K562 (cell line): ENCODE measurements around the gene ZFYVE21. TPM values are rescaled to one million over a fixed set of nuclear protein-coding genes. Genes with fewer than 3 reads are reported as not detected.

Experiments
- ATAC-seq: fragments of 200-7000 bp; cut with Tn5 transposase; 3 replicates; pipeline ENCODE4 v1.9.1; 2020; ENCODE audit warnings: moderate library complexity
- BruUV-seq: library from RNA; stranded (reverse); fragments of 400-500 nt; replicated peaks from 2 replicates; lab custom pipeline; 2021; lab: Mats Ljungman, UMichigan
- CTCF ChIA-PET: fragments of 300-600 bp; formaldehyde crosslinking; extraction: SDS; loops from one replicate; lab custom pipeline; 2021; ENCODE audit warnings: low intra/inter-chr PET ratio; lab: Yijun Ruan, JAX
- POLR2A ChIA-PET: fragments of 300-600, 350-650 bp; sonication (Branson Sonifier 250); formaldehyde crosslinking; extraction: SDS; loops from one replicate; lab custom pipeline; 2021; ENCODE audit warnings: antibody characterized with exemption, inconsistent platforms; lab: Yijun Ruan, JAX
- DNase-seq, 4 experiments: peaks; one replicate each; pipeline versions ENCODE4 v3.0.0 to v3.0.0-alpha.2; 2011 to 2018; ENCODE audit warnings: low spot score in 3 of 4, mixed read lengths in 3 of 4; ENCODE audit errors: extremely low read depth in 1 of 4
- FAIRE-seq: peaks from 2 replicates; lab custom pipeline; 2011; peaks lifted over from hg19 to GRCh38; lab: Jason Lieb, UNC
- H2AFZ ChIP-seq: 2 replicates; pipeline ENCODE4 v1.6.0; 2011; ENCODE audit warnings: low read depth, low read length, control low read depth, inconsistent platforms
- H3K27ac ChIP-seq: fragments of 200-600 bp; 3 replicates; pipeline ENCODE4 v1.8.0; 2011; ENCODE audit warnings: low read depth, mild to moderate bottlenecking, control low read depth, inconsistent platforms, low read length, moderate library complexity, mixed read lengths; ENCODE audit errors: extremely low read depth
- H3K27me3 ChIP-seq, 2 experiments: fragments of 300-600 bp in 1 of 2; 2 replicates in 1 of 2; 3 replicates in 1 of 2; pipeline versions ENCODE4 v1.6.0 to v1.8.0; 2011; ENCODE audit warnings: inconsistent platforms in 2 of 2, low read length in 2 of 2, mild to moderate bottlenecking in 1 of 2, mixed read lengths in 1 of 2, moderate library complexity in 1 of 2; ENCODE audit not compliant: control insufficient read depth in 2 of 2, insufficient read depth in 2 of 2
- H3K36me3 ChIP-seq: fragments of 300-600 bp; 3 replicates; pipeline ENCODE4 v1.8.0; 2011; ENCODE audit warnings: mild to moderate bottlenecking, low read length, inconsistent platforms; ENCODE audit not compliant: control insufficient read depth, insufficient read depth
- H3K4me1 ChIP-seq, 2 experiments: fragments of 200-600 bp in 1 of 2; replicated peaks in 1 of 2; 2 replicates in 1 of 2; 3 replicates in 1 of 2; pipeline versions ENCODE4 v1.5.1 to v1.8.0; 2011; ENCODE audit warnings: inconsistent platforms in 2 of 2, low read length in 2 of 2, mild to moderate bottlenecking in 1 of 2, mixed read lengths in 1 of 2, moderate library complexity in 1 of 2; ENCODE audit not compliant: control insufficient read depth in 2 of 2, insufficient read depth in 2 of 2
- H3K4me2 ChIP-seq: 2 replicates; pipeline ENCODE4 v1.6.1; 2011; ENCODE audit warnings: low read length, control low read depth, inconsistent platforms, mixed read lengths; ENCODE audit not compliant: insufficient read depth
- H3K4me3 ChIP-seq: fragments of 200-600 bp; sonication (generic), shearing (Covaris generic); 2 replicates; pipeline ENCODE4 v1.5.1; 2016; ENCODE audit warnings: control low read depth, inconsistent platforms
- H3K79me2 ChIP-seq: fragments of 200-600 bp; 3 replicates; pipeline ENCODE4 v1.8.0; 2011; ENCODE audit warnings: low read length, inconsistent platforms; ENCODE audit not compliant: control insufficient read depth, insufficient read depth
- H3K9ac ChIP-seq, 2 experiments: 2 replicates each; pipeline versions ENCODE4 v1.6.0 to v1.6.1; 2011; ENCODE audit warnings: low read depth in 2 of 2, low read length in 2 of 2, control low read depth in 1 of 2, inconsistent platforms in 1 of 2, mild to moderate bottlenecking in 1 of 2, mixed read lengths in 1 of 2; ENCODE audit not compliant: insufficient read depth in 1 of 2
- H3K9me1 ChIP-seq: one replicate; pipeline ENCODE4 v1.6.0; 2011; ENCODE audit warnings: inconsistent platforms, mild to moderate bottlenecking, low read length, moderate library complexity; ENCODE audit not compliant: control insufficient read depth, insufficient read depth
- H3K9me3 ChIP-seq: replicated peaks from 2 replicates; pipeline ENCODE4 v1.5.1; 2011; ENCODE audit warnings: low read depth, low read length, inconsistent platforms; ENCODE audit not compliant: control insufficient read depth, insufficient read depth
- H4K20me1 ChIP-seq: replicated peaks from 2 replicates; pipeline ENCODE4 v1.6.1; 2011; ENCODE audit warnings: low read length, inconsistent platforms, mixed read lengths; ENCODE audit not compliant: control insufficient read depth, insufficient read depth
- HDAC3 ChIP-seq: fragments of 450-650 bp; IDR thresholded peaks from 2 replicates; pipeline ENCODE4 v1.6.1; 2018; ENCODE audit warnings: borderline replicate concordance, mild to moderate bottlenecking, moderate library complexity; ENCODE audit not compliant: partially characterized antibody
- MTF1 ChIP-seq: fragments of 250-450 bp; sonication (Bioruptor Pico); IDR thresholded peaks from 2 replicates; pipeline ENCODE4 v1.9.0; 2021; ENCODE audit warnings: moderate library complexity, mild to moderate bottlenecking, inconsistent platforms, borderline replicate concordance
- SMARCC2 ChIP-seq: fragments of 450-650 bp; IDR thresholded peaks from 2 replicates; pipeline ENCODE4 v1.6.1; 2017; ENCODE audit warnings: antibody characterized with exemption, moderate library complexity, mild to moderate bottlenecking, low read depth
- U2AF1 ChIP-seq: fragments of 200-400 bp; formaldehyde crosslinking; optimal IDR thresholded peaks from 2 replicates; pipeline ENCODE3; 2017; ENCODE audit warnings: mild to moderate bottlenecking, low read depth, low read length, moderate library complexity
- WGBS: fragments of 100-300 bp; shearing (Covaris generic); methylation state at CpG from one replicate; pipeline ENCODE4 v1.1.6; 2016; ENCODE audit warnings: low coverage, mixed read lengths; ENCODE audit not compliant: insufficient coverage; ENCODE audit errors: missing lambda C conversion rate; 5-methylcytosine and 5-hydroxymethylcytosine counted together
- in situ Hi-C: fragments of 300-500 bp; cut with MboI; formaldehyde crosslinking; loops from 4 replicates; pipeline ENCODE4 v1.15.0; 2018; ENCODE audit warnings: inconsistent platforms, mixed read lengths
- intact Hi-C: fragments of 100-400 bp; cut with micrococcal nuclease; formaldehyde crosslinking; loops from 2 replicates; pipeline ENCODE4 v1.14.2; 2022
- polyA plus RNA-seq, 8 experiments: library from polyadenylated mRNA; depleted of rRNA in 4 of 8; stranded (reverse) in 5 of 8; unstranded in 3 of 8; fragments of >200 nt; fragmentation: Nextera tagmentation in 2 of 8; fragmentation: Illumina TruSeq in 1 of 8; extraction: Ambion mirVana in 2 of 8; extraction: Trizol in 1 of 8; gene quantifications; 2 replicates each; pipeline versions ENCODE4 v1.2.1 to v1.2.3, GENCODE V29; 2011 to 2014; ENCODE audit warnings: inconsistent platforms in 1 of 8, missing spikeins in 1 of 8
- total RNA-seq, 7 experiments: library from RNA; depleted of rRNA in 6 of 7; stranded (reverse); fragments of >200 nt in 6 of 7; fragmentation: Illumina TruSeq in 2 of 7; extraction: Trizol in 2 of 7; gene quantifications; 2 replicates each; pipeline versions ENCODE4 v1.2.1 to v1.2.3, GENCODE V29; 2011 to 2021; ENCODE audit warnings: low replicate concordance in 1 of 7
- TF ChIP-seq, protein P1 (sequence below): fragments of 450-650 bp; IDR thresholded peaks from 2 replicates; pipeline ENCODE4 v1.7.0; 2016; ENCODE audit warnings: borderline replicate concordance

Gene ZFYVE21
- total and polyA plus RNA-seq, 9 of the 15 experiments (the other 6 are each of a cell fraction or from before 2014, with no cell fraction given) = 0.90 to 23.1 (median 15.6) TPM

DNA sequence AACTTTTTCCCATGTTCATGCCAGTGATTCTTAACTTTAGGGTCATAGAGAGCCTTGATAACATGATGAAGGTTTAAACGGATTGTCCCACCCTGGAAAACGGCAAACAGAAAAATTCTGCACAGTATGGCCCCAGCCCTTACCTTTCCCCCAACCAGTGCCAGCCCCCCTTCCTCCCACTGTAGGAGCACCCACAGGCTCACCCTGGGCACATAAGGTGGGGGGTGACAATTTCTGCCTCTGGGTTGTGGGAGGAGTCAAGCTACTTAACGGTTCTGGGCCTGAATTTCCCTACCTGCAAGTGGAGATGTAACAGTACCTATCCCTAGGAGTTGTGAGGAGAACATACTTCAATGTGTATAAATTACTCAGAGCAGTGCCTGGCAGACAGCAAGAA, 18.4 kb upstream of the ZFYVE21 start:
- Histone ChIP-seq H3K4me2 (no peak overlapping the region), H2AFZ (no peak overlapping the region), H4K20me1 (no peaks in the 10 kb centered on the region; the same call in 1 of the 2 replicates), H3K9me3 (no peaks in the 10 kb centered on the region), H3K27ac (no peak overlapping the region), H3K4me1 (peaks cover 0 to 31% of the 10 kb centered on the region in 2 experiments; a peak in 2 of 5 replicates), H3K4me3 (no peak overlapping the region), H3K27me3 (no peaks in the 10 kb centered on the region), H3K36me3 (peaks cover 80% of the 10 kb centered on the region; the same call in 2 of the 3 replicates), H3K9me1 (no peaks in the 10 kb centered on the region), H3K79me2 (no peaks in the 10 kb centered on the region), H3K9ac (no peak overlapping the region)
- in situ Hi-C loops (no loop called here), intact Hi-C loops (no loop called here)
- ChIA-PET POLR2A (interaction anchor here (0.8 kb wide), 1 partner anchor 47 kb away, joined by 3 read pairs; no protein-coding TSS in a partner anchor), CTCF (no interaction called here)
- DNase-seq (no peak), ATAC-seq (no peak; the same call in 2 of the 3 replicates), FAIRE-seq (no peak)
- TF ChIP-seq, protein P1, sequence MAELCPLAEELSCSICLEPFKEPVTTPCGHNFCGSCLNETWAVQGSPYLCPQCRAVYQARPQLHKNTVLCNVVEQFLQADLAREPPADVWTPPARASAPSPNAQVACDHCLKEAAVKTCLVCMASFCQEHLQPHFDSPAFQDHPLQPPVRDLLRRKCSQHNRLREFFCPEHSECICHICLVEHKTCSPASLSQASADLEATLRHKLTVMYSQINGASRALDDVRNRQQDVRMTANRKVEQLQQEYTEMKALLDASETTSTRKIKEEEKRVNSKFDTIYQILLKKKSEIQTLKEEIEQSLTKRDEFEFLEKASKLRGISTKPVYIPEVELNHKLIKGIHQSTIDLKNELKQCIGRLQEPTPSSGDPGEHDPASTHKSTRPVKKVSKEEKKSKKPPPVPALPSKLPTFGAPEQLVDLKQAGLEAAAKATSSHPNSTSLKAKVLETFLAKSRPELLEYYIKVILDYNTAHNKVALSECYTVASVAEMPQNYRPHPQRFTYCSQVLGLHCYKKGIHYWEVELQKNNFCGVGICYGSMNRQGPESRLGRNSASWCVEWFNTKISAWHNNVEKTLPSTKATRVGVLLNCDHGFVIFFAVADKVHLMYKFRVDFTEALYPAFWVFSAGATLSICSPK = no peak
- no peak for TF ChIP-seq SMARCC2
- no peak for TF ChIP-seq U2AF1
- TF ChIP-seq MTF1 (CRISPR knock-in tag) = no peak
- TF ChIP-seq HDAC3 = no peak
- BruUV-seq = no TSS peak
- 29% methylated on average over 2 of the region's 3 CpGs for WGBS
